NCI-H524 (cell line): ENCODE data around the gene GAS5.
"Not testable (repeated sequence)": the region's sequence is repeated elsewhere in the genome, so short reads cannot be mapped to it uniquely, and the experiment has no call there.

Experiments used
- DNase-seq, 2 experiments: peaks; one replicate each; lab custom pipeline; 2025; lab: John Stamatoyannopoulos, UW

GAS5 gene

DNA sequence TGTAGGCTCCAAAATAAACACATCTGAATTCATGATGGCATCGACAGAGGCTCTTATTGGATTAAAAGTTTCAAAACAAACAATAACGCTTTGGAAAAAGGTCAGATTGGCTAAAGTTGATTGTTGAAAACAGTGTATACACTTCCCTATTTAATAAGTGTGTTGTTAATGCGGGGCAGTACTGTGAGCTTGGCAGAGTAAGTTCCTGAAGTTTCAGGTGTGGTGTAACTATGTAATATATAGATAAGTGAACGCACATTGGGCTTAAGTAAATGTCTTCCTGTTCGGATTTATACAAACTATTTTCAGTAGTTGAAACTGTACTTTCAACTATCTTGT is 1.2 kb upstream of the GAS5 start:
- DNase-seq: no peak

DNA sequence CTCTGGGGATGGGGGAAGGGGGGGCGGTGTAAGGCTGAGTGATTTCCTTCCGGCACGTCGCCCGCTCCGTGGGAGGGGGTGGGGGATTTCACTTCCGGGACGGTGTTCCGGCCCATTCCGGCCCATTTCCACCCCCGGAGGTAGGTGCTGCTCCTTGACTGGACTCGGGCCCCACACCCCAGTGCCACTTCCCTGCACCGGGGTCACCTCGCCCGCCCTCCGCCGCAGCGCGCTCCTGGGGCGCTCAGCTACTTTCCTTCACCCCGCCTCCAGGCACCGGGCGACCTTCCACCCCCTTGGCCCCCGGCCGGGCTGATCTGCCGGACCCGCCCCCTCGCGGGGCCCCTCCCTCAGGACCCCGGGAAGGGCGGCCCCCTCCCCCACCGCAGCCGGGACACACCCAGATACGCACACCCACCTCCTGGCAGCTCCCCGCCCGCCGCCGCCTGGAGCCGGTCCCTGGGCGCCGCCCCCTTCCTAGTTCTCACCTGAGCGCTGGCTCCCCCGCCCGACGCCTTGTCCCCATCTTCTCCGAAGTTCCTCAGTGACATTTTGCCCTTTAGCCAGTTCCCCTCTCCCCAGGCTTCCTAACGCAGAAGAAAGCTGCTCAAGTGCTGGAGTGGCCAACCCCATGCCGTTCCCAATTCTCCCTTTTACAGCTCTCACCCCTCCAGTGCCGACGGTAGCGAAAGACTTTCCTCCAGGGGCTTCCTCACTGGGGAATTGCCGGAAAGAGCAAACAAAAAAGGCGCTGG is 654 bp upstream of the GAS5 start, which contains the start of gene ZBTB37:
Gene ZBTB37, plus strand, starts transcription at position 115 of the 755 bp plus-strand sequence. CDS start 1,846 bp downstream, outside the sequence.
- DNase-seq: peak; percentile 85 to 87

DNA sequence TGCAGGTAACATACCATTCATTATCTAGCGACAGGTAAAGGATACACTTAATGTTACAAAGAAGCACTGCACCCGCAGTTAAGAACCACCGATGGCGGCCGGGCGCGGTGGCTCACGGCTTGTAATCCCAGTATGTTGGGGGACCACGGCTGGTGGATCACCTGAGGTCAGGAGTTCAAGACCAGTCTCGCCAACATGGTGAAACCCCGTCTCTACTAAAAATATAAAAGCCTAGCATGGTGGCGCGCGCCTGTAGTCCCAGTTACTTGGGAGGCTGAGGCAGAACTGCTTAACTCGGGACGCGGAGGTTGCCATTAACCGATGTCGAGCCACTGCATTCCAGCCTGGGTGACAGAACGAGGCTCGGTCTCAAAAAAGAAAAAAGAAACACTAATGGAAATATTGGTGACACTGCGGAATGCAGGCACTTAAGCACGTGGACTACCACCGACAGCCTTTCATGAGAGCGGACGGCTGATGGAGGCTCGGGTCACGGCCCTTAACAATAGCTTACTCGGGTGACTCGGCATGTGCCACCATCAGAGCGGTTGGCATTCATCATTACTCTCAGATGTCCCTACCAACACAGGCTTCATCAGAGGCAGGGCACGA is 542 bp downstream of the GAS5 start:
- DNase-seq: no peak

DNA sequence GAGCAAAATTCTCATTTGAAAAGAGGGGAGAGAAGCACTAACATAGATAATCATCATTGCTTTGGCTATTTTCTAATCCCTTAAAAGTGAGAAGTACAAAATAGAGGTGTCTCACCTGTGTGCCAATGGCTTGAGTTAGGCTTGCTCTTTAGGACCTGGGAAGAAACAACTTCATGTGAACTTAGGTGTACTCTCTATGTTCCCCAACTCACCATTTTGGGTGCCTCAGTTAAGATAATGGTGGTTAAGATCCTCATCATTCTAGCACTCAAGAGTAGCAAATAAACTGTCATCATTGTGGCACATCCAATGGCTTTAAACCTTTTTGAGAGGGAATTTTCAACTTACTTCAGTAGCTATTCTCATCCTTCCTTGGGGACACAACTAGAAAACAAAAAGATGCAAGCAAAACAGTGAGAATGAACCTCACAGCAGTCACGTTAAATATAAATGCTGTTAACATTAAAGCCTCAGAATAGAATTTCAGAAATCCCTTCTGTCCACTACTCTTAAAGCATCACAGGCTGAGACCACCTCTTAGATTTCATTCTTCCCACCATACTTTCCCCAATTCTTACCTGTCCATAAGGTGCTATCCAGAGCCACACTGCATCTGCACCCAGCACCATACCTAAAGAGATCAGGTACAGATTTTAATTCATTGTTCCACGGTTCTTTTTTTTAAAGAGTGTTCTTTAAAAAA is 1.2 kb downstream of the GAS5 start:
- no peak for DNase-seq

DNA sequence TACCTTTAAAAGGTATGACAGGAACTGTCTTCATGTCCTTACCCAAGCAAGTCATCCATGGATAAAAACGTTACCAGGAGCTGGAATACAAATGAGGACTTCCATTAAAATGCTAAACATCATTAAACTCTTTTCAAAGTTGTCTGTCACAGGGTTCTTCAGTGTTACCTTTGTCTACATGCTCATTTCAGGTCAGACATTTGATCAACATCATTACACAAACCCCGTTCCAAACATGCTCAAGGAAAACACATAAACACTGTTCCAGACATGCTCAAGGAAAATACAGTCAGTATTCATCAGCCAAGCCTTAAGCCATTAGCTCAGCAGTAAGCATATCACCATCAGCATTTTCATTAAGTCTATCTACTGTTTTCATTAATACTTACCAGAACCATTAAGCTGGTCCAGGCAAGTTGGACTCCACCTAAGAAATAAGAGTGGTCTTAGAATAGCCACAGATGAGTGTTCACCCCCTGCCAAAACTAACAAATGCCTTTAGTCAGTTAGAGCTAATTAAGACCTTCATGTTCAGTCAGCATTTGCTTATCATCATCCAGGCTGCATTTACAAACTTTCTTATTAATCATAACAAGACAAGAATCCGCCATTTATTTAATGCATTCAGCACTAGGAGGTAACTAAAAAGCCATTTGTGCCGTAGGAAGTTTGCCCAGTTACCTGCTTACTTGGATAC is 2.2 kb downstream of the GAS5 start:
- no peak for DNase-seq

DNA sequence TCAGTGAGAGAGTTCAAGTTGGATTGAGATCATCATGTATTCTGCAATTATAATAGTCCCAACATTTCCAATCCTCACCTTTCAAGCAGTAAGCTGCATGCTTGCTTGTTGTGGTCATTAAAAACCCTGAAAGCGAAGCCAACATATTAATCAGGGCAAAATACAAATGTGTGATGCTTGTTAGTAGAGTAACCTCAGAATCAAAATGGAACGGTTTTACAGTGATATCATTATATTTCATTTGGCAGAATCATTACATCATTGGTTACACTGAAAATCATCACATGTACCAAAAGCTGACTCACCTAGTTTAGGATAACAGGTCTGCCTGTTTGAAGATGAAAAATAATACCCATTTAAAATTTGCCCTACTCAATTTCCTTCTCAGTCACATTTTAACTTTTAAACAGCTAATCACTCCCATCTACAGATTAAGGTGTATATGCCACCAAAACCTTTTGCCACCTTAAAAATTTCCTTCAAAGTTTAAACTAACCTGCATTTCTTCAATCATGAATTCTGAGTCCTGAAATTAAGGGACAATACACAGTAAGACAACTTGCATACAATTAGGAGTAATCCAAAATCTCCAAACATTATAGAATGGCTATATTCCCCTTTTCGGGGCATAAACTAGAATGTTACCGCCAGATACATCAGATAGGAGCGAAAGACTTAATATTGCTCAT is 3.5 kb downstream of the GAS5 start:
- no peak for DNase-seq

DNA sequence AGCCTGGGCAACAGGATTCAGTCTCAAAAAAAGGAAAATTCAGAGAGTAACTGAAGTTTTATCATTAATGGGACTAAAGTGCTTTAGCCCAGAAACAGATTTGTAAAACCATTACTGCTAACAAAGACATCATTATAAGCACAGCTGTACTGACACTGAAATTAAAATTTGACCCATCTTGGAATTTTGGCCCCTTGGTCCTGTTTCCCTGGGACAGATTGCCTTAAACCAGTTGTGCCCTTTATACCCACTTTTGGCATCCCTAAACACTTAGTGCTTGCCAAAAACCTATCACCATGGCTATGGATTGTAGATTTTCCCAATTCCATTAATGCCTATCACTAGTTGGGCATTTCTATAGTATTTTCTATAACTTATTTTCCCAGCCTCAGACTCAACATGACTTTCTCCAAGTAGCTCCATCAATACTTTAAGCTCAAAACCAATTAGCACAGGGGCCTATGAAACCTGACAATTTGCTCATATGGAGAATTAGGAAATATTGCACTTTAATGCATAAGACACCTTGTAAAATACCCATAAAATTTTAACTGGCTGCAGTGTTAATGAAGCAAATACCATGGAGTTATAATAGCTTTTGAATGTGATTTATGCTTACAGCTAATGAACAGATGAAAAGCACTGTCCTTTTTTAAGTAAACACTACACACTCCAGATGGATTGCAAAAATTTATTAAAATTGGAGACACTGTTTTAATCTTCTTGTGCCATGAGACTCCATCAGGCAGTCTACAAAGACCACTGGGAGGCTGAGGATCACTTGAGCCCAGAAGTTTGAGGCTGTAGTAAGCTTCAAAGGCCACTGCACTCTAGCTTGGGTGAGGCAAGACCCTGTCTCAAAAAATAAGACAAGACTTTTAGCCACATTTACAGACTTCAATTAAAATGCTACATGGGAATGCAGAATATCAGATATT is 4.3 kb downstream of the GAS5 start:
- no peak for DNase-seq

DNA sequence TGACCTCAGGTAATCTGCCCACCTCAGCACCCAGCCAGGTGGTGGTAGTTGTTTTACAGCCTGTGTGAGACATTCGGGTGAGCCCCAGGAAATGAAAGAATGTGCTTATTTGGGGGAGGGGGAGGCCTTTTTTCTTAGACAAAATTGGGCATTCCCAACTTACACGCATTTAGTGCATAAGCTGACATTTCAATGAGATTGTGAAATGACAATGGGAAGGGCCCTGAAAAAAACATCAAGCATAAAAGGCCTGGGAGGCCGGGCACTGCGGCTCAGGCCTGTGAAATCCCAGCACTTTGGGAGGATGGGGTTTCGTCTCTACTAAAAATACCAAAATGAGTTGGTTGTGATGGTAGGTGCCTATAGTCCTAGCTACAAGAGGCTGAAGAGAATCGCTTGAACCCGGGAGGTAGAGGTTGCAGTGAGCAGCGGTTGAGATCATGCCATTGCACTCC is 5.0 kb downstream of the GAS5 start:
- DNase-seq: peak in 1 of 2 experiments; percentile 30

DNA sequence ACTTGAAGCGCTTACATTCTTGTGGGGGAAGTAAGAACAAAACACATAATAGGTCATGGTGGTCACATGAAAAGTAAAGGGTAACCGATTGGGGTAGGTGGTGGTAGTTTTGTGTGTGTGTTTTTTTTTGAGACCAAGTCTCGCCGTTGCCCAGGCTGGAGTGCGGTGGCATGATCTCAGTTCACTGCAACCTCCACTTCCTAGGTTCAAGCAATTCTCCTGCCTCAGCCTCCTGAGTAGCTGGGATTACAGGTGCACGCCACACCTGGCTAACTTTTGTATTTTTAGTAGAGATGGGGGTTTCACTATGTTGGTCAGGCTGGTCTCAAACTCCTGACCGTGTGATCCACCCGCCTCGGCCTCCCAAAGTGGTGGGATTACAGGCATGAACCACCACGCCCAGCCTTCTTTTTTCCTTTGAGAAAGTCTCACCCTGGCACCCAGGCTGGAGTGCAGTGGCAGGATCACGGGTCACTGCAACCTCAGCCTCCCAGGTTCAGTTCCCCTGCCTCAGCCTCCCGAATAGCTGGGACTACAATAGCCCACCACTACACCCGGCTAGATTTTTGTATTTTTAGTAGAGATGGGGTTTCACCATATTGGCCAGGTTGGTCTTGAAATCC is 5.5 kb downstream of the GAS5 start:
- peak in 1 of 2 experiments; percentile 30 for DNase-seq

DNA sequence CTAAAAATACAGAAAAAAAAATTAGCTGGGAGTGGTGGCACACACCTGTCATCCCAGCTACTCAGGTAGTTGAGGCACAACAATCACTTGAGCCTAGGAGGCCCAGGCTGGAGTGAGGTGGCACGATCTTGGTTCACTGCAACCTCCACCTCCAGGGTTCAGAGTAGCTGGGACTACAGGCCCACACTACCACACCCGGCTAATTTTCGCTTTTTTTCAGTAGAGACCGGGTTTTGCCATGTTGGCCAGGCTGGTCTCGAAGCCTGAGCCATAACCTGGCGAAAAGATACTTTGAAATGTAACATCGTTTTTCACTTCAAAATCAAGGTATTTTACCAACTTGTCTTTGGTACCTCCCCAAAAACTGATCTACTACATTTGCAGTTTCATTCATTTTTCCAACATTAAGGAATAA is 6.1 kb downstream of the GAS5 start:
- DNase-seq: no peak

DNA sequence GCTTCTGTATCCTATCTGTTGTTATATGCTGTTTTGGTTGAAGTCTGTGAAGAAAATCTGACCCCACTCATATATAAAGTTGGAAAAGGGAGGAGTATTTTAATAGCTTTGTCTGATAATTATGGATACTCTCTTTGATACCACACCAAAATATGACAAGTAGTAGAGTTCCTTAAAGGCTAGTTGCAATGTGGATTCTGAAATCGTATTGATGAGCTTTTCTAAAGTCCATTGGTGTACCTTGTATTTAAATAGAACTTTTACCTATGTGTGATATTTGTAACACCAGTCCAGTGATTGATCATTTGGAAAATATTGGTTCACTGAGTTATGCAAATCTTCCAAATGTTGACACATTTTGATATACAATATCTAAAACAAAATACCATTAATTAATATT is 7.7 kb downstream of the GAS5 start:
- DNase-seq: no peak

DNA sequence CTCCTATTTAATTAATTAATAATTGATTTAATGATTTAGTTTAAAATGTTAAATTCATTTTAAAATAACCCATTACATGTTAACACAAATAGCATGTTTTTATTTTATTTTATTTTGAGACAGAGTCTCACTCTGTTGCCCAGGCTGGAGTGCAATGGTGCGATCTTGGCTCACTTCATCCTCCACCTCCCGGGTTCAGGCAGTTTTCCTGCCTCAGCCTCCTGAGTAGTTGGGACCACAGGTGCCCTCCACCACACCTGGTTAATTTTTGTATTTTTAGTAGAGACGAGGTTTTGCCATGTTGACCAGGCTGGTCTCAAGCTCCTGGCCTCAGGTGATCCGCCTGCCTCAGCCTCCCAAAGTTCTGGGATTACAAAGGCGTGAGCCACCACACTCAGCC is 8.2 kb downstream of the GAS5 start:
- DNase-seq: not testable (repeated sequence)

DNA sequence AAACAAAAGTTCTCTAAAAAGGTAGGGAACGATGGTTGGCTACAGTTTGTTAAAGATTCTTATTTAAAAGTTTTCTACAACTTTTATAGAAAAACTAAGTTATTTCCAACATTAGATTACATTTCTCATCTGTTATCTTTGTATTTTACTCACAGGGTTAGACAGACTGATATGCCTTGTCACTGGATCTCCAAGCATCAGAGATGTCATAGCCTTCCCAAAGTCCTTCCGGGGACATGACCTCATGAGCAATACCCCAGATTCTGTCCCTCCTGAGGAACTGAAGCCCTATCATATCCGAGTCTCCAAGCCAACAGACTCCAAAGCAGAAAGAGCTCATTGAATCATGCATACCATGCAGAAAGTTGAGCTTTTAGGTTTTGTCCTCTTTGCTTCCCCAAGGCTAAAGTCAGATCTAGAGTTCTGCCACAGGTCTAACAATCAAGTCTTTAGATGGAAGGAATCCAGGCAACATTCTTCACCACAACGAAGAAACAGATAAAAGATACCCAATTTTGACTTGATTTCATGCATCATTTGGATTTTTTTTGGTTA is 10.3 kb downstream of the GAS5 start:
- DNase-seq: no peak

DNA sequence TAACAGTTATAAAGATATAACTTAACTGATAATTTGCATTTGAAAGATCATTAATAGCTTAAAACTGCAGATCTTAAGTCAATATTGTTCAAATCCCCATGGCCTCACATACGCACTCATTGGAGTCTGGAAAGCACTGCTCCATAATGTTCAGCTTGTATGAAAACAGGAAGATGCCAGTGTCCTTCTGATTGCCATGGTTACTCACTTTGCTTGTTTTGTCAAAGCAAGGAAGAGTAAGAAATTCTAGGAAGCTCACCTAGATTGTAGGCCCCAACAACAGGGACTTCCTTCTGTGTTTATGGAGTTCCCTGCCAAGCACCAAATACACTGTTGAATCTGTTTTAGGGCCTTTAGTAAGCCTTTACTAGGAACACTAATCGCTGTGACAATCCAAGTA is 10.9 kb downstream of the GAS5 start:
- DNase-seq: no peak

DNA sequence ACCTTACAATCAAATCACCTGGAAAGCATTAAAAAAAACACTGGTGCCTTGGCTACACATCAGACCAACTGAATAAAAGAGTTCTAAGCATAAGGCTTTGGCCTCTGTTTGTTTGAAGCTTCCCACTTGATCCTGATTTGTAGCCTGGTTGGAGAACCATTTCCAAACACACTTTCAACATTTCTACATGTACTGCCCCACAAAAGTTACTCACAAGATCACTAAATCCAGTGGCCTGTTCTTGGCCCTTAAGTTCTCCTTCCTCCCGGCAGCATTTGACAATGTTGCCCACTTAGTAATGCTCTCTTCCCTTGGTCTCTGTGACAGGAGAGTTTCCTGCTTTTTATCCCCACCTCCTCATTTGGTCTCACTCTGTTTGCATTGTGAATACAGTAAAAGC is 11.8 kb downstream of the GAS5 start:
- no peak for DNase-seq

DNA sequence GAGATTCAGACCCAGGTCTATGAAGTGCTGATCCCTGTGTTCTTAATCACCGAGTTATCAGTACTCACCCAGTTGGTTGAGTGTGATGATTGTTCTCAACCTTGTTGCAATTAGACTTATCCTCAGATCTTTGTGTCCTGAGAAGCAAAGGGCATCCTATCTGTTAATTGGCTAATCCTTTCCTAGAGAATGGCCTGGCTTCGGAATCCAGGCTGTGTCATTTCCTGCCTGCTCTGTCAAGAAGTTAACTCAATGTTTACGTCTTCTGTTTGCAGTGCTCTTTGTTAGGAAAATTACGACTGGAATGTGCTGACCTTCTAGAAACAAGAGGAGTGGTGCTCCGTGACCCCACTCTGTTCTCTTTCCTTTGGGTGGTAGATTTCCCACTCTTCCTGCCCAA is 14.7 kb downstream of the GAS5 start:
- no peak for DNase-seq

DNA sequence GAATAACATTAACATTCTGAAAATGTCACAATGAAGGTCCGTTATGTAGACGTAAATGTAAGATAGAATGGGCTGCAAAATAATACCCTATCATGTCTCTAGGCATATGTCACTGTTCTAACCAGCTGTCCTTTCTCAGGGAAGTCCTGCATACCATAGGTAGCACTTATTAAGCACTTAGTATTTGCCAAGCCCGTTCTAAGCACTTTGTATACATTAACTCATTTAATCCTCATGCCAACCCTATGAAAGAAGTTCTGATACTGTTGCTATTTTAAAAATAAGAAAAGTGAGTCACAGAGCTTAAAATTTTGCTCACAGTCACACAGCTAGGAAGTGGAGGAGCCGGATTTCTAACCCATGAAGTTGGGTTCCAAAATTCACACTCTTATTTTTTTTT is 15.7 kb downstream of the GAS5 start:
- DNase-seq: no peak

DNA sequence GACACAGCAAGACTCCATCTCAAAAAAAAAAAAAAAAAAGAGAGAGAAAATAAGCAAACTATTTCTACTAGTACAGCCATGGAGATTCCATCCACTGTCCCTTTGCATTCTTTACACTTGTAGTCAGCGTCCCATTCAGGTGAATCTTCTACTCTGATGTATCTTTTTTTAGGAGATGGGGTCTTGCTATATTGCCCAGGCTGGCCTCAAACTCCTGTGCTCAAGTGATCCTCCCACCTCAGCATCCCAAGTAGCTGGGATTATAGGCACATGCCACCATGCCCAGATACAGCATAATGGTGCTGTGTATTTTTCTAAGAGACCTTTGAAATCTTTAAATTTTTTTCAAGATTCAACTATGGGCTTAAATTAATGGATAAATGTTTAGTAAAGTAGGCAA is 35.0 kb downstream of the GAS5 start:
- no peak for DNase-seq

DNA sequence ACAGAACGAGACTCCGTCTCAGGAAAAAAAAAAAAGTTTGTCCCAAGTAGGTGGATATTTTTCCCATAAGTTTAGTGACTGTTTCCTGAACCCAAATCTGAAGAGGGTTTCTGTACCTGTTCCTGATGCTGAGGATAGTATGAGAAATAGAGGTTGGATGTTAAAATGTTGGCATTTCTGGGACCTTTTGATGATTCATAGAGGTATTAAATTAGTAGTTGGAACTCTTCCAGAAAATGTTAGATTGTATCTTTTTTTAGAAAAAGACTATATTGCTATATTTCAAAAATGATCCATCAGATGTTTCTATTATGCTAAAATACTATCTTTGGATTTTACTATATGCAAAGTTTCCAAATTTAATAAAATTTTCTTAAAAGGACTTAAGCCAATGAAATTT is 40.2 kb downstream of the GAS5 start:
- DNase-seq: no peak
